NCI-H128 (cell line): ENCODE measurements around the gene HJURP.
"Not testable (repeated sequence)": the region's sequence is repeated elsewhere in the genome, so short reads cannot be mapped to it uniquely, and the experiment has no call there.

ENCODE experiments used
- DNase-seq: peaks from one replicate; lab custom pipeline; 2025; ENCODE audit not compliant: unreplicated experiment; lab: John Stamatoyannopoulos, UW

Gene HJURP, protein sequence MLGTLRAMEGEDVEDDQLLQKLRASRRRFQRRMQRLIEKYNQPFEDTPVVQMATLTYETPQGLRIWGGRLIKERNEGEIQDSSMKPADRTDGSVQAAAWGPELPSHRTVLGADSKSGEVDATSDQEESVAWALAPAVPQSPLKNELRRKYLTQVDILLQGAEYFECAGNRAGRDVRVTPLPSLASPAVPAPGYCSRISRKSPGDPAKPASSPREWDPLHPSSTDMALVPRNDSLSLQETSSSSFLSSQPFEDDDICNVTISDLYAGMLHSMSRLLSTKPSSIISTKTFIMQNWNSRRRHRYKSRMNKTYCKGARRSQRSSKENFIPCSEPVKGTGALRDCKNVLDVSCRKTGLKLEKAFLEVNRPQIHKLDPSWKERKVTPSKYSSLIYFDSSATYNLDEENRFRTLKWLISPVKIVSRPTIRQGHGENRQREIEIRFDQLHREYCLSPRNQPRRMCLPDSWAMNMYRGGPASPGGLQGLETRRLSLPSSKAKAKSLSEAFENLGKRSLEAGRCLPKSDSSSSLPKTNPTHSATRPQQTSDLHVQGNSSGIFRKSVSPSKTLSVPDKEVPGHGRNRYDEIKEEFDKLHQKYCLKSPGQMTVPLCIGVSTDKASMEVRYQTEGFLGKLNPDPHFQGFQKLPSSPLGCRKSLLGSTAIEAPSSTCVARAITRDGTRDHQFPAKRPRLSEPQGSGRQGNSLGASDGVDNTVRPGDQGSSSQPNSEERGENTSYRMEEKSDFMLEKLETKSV

DNA sequence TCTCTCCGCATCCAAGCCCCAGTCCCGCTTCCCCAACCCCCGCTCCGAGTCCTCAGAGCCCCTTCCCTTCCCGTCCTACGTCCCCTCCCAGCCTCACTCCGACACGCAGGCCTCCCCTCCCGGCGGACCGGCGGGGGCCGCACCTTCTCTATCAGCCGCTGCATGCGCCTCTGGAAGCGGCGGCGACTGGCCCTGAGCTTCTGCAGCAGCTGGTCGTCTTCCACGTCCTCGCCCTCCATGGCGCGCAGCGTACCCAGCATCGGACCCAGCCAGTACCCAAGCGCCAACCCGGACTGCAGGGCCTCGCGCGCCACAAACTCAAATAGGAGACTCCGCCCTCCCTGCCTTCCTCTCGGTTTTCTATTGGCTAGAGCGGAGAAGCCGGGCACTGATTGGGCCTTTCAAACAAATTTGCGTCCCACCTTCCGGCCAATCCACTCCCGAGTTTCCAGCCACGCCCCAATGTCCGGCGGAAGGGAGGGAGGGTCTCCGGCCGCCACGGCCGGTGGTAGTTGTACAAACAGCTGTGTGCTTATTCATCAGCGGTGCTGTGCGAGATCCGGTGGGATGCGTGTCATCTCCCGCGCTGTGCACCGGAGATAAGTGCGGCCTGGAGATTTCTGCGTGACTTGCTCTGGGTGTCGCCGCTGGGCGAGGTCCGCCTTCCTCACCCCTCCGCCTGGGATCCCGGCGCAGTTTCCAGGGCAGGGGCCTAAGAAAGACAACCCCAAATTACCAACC, at the start of gene HJURP:
HJURP (minus strand) TSS at position 295 of the 741 bp plus-strand sequence; CDS start at position 260, 35 bp downstream.
- peak; percentile 71 for DNase-seq

DNA sequence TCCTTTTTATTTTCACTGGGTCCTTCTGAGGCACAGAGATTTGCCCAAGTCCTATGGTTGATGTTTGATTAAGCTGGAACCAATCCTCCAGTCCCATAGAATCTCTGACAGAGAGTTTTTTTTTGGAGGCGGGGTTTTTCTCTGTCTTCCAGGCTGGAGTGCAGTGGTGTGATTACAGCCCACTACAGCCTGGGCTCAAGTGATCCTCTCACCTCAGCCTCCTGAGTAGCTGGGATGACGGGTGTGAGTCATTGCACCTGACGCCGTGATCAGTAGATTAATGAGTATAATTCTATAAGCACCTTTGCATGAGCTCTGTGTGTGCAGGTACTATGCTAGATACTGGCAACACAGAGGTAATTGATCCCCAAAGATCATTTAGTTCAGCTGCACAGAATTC, 47.5 kb upstream of the HJURP start:
- DNase-seq = no peak

DNA sequence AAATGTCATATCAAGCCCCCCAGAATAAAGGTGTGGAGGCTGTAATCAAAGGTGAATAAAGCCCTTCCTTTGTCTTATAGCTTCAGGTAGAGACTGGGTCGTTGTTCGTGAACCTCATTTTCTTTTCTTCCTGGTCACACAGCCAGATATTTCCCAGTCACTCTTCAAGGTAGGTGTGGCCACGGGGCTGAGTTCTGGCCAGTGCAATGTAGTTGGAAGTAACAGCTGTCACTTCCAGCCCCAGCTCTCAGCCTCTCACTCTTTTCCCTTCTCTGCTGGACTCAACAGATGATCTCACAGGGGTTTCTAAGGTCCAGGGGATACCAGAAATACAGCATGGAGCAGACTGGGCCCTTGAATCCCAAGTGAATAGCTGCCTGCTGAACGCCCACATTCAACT, 47.0 kb upstream of the HJURP start:
- DNase-seq = no peak

DNA sequence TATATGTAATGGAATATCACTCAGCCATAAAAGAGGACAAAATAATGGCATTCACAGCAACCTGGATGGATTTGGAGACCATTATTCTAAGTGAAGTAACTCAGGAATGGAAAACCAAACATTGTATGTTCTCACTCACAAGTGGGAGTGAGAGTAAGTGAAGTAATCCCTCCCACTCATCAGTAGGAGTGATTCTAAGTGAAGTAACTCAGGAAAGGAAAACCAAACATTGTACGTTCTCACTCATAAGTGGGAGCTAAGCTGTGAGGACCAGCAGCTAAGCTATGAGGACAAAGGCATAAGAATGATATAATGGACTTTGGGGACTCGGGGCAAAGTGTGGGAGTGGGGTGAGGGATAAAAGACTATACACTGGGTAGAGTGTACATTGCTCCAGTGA, 41.9 kb upstream of the HJURP start:
- DNase-seq = not testable (repeated sequence)

DNA sequence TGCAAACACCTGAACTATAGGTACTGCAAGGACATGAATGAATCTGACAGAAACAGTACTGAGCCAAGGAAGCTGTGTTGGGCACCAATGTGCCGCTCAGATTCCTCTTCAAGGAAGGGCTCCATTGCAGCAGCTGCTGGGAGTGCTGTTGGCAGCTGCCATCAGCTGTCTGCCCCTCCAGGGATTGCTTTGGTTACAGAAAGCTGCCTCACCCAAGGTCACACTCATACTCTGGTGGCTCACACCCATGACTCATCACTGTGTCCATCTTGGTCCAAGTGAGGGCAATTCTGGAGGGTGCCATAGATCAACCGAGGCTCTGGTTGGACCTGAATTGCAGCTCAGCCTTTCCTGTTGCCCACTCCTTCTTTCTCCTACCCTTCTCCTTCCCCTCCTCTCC, 38.5 kb upstream of the HJURP start:
- no peak for DNase-seq

DNA sequence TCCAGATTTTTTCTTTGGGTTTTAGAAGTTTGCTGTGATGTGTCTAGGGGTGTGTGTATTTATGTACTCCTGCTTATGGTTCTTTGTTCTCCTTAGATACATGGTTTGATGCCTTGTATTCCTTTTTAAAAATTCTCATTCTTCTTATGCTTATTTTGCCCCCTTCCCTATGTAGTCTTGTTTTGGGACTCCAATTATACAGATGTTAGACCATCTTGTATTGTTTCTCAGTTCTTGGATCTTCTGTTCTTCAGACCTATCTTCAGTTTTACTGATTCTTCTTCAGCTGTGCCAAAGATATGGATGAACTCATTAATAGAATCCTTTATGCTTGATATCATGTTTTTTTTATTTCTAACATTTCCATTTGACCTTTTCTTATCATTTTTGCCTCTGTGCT, 28.0 kb upstream of the HJURP start:
- no peak for DNase-seq

DNA sequence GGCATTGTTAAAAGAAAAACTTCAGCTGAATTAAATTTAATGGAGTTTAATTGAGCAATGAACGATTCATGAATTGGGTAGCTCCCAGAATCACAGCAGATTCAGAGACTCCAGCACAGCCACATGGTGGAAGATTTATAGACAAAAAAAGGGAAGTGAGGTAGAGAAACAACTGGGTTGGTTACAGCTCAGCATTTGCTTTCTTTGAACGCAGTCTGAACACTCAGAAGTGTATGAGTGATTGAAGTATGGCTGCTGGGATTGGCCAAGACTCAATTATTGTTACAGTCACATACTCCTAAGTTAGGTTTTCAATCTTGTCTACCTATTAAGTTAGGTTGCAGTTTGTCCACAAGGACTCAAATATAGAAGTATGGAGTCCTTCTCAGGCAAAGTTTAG, 17.8 kb upstream of the HJURP start:
- DNase-seq = not testable (repeated sequence)

DNA sequence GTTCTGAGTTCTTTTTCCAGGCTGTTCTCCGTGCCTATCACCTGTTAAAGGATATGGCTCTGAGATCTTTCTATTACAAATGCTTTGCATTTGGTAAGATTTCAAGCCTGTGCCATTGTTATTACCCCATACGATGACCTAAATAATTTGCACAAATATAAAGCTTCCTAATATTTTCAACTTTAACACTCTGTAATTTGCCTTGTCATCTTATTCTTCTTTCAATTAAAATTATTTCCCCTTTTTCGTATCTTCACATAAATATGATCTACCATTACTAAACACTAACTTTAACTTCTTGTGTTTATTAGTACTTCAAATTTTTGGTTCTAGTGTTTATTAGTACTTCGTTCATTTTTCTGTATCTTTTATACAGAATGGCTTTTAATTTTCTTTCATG, 17.1 kb upstream of the HJURP start:
- no peak for DNase-seq

DNA sequence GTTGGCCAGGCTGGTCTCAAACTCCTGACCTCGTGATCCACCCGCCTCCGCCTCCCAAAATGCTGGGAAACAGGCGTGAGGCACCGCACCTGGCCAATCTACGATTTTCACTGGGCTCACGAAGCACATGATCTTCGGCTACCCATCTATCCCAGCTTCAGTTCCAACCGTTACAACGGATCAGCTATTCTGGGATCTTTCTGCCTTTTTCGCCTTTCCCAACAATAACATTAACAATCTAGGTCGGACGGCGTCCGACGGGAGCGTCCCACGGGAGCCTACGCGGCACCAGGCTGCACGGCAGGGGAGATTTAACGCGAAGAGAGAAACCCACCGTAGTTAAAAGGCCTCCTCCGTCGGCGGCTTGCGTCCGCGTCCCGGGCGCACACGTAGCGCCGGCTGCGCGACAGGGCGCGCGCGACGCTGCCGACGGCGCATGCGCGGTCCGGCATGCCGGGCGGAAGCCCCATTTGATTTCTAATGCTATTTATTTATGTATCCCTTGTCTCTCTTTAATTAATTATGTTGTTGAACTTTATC, 13.7 kb upstream of the HJURP start, which contains the start of gene MSL3B:
MSL3B (minus strand) TSS at position 394 of the 540 bp plus-strand sequence.
- DNase-seq = no peak

DNA sequence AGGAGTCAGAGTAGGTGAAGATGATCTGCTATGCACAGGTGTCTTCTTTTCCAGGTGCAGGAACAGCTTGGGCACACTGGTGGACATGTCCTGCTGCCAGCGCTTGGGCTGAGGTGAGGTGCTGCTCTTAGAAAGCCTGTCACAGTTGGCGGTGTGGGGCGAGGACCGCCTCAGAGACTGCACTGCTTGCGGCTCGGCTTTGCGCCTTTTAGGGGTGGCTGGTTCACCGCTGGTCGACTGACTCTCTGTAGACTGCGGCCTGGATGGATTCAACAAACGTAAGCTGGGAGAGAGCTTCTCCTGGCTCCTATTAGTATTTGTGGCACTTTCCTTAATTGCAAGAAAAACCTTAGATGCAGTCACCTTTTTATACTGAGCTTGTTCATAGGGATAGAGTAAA, 12.1 kb upstream of the HJURP start:
- DNase-seq = no peak

DNA sequence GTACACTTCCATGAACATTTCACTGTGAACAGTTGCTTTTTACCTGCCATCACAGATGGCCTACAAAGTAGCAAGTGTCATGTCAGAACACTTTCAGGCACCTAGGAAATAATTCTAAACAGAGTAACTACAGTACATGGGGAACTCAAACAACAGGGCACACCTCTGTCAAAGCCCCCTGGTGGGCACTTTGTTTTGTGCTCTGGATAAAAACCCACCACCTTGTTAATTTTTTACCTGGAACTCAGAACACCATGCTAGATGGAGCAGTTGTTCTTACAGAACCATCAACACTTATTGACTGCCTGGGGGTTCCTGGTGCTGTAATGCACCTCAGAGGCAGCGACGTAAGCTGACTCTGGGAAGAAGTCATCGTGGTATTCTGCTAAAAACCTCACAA, 11.5 kb upstream of the HJURP start:
- DNase-seq = no peak

DNA sequence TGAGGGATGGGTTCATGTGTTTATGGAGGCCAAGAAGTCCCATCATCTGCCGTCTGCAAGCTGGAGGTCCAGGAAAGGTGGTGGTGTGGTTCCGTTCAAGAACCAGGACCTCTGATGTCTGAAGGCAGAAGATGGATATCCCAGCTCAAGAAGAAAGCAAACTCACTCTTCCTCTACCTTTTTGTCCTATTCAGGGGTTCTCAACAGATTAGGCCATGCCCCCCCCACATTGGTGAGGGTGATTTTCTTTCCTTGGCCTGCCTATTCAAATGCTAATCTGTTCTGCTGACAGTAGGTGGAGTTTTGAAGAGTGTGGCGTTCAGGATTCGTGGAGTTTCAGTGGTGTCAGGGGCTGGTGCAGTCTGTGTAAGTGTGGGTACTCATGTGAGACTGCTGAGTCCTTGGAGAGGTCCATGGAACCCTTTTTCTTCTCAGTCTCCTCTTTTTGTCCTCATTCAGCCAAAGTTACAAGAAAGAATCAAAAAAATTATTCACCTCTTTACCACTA, 8.0 kb upstream of the HJURP start:
- DNase-seq = no peak

DNA sequence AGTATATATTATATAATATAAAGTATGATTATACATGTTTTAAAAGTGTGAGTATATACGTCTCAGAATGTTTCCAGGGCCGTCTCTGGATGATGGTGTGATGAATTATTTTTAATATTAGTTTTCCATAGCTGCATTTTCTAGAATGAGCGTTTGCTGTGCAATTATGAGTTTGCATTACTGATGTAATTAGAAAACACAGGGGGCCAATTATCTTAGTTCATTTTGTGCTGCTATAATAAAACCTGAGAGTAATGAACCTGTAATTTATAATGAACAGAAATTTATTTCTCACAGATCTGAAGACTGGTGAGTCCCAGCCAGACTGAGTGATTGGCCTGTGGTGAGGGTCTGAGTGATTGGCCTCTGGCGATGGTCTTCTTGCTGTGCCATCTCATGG, 4.0 kb upstream of the HJURP start:
- no peak for DNase-seq

DNA sequence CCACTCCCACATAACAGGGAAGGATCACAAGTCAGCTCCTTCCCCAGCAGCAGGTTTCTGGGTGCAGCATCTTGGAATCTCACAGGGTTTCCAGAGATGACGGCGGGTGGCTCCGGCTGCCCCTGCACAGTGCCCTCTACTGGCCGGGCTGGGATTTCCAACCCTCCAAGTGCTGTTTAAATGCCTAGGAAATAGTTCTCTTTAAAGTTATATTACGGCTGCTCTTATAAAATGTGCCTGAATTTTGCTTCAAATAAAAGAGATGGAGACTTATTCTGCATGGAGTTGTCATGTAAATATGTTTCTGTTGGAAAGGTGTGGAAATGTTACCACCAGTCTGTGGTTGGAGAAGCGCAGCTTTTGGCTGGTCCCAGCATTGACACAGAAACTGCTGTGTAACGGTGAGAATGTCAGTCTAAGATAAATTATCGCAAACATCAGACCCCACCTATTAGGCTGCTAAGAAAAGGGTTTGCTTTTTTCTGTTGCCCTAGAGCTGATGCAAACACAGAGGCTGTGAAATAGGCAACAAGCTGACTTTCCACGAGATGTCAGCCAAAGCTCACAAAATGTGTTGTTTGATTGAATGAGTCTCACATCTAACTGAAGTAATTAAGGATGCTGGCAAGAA, 3.3 kb upstream of the HJURP start:
- no peak for DNase-seq

DNA sequence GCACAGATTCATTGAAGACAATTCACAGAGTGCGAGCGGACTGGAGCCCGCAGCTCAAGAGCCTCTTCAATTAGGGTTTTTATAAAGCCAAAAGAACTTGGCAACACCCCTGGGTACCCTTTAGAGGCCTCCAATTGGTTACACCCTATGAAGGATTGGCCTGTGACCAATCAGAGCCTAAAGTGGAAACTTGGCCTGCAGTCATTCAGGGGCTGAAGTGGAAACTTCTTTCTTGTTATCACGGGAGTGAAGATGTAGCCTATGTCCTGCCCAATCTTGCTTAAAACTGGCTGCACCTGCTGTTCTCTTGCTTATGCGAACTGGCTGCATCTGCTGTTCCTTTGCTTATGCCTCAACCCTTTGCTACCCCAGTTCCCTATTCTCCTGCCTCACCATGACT, 1.8 kb upstream of the HJURP start:
- DNase-seq = no peak

DNA sequence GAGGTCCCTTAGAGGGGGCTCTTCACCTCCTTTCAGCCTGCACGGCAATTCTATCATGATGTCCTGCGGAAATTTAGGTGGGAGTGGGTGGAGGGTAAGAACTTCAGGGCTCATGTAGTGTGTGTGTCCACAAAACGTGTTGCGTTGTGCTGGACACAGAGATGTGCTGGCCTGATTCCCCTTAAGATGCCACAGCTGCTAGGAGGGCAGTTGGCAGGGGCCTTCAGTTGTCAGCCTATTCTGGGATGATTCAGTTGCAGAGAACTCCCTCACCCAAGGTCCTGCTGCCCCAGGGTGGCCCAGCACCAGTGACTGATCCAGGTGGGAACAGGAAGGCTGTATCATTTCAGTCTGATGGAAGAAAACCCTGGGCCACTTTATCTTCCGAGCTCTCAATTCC, 1.0 kb upstream of the HJURP start:
- DNase-seq = no peak

DNA sequence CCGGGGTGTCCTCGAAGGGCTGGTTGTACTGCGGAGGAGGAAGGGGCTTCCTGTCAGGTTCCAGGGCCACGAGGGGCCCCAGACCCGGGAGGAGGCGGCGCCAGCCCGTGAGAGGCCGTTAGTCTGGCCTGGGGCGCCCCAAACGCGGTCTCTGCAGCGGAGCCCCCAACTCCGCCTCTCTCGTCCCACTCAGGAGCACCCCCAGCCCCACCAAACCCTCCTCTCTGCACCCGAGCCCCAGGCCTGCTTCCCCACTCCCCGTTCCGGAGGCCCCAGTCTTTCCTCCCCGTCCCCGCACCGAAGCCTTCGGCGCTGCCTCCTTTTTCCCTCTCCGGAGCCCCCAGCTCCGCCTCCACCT, 473 bp downstream of the HJURP start:
- no peak for DNase-seq

DNA sequence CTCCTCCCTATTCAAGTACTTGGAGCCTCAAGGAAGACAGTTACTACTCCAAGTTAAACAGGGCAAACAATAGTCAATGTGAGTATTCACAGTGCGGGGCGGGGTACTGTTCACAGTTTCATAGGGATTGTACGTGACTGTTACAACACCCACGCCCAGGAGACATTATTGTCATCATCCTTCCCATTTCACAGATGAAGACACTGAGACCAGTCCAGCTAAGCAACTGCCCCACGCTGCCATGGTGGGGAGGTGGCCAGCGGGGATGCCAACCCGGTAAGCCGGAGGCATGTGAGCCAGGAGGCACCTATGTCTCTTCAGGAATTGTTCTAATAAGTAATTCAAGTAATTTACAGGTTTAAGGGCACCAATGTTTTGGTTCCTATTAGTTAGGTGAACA, 982 bp downstream of the HJURP start:
- no peak for DNase-seq

DNA sequence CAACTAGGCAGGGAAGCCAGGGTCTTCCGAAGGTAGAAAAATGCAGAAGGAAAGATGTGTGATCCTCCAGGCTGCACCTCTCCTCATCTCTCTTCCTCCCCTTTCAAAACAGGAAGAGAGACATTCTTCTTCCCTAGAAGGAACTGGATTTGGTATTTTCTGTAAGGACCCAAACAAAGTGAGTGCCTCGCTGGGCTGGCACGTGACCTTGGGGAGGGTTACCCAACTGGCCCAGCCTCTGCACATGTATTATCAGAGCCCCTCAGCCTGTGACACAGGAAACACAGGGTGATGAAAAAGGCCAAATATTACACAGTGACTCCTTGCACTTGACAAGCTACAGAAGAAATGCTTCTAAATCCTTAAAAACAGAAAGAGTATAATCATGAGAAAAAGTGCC, 2.3 kb downstream of the HJURP start:
- DNase-seq = no peak

DNA sequence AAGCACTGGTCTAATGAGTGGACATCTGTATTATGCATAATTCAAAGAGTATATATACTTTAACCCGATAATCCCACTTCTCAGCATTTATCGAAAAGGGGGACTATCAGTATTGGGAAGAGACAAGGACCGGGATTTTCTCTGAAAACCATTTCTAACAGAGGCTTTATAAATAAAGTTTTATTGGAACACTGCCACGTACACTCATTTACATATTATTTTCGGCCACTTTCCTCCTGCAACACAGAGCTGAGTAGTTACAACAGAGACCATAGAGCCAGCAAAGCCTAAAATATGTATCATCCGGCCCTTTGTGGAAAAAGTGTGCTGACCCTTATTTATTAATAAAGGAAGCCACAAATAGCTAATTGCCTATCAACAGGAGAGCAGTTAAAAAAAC, 3.2 kb downstream of the HJURP start:
- no peak for DNase-seq

DNA sequence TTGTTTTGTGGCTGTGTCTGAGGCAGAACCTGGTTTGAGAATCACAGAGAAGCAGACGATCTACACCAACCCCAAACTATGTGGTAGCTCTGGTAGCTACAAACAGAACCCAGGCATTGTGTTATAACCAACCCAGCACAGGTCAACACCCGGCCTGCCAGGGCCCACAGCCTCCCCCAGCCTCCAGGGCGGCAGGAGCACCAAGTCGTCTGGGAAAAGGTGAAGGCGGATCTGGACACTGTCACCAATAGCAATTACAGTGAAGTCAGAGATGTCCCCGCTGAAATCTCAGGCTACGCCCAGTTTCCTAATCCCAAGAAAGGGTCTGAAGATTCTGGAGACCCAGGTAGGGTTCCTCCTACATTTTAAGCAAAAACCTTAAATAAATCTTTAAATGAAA, 3.6 kb downstream of the HJURP start:
- no peak for DNase-seq
